OCI-LY7 (cell line): ENCODE results near the gene HMGXB4.

Source experiments
- CTCF ChIP-seq: fragments of 200-600 bp; sonication (generic); conservative IDR thresholded peaks from 2 replicates; pipeline ENCODE4 v1.5.1; 2014; ENCODE audit warnings: mild to moderate bottlenecking, antibody characterized with exemption, low read length, moderate library complexity, mixed read lengths
- EZH2phosphoT487 ChIP-seq: fragments of 200-600 bp; sonication (generic); IDR thresholded peaks from 2 replicates; pipeline ENCODE4 v1.6.1; 2018; ENCODE audit warnings: low read depth, borderline replicate concordance, mild to moderate bottlenecking, mixed run types, antibody characterized with exemption, low read length, moderate library complexity, mixed read lengths

DNA sequence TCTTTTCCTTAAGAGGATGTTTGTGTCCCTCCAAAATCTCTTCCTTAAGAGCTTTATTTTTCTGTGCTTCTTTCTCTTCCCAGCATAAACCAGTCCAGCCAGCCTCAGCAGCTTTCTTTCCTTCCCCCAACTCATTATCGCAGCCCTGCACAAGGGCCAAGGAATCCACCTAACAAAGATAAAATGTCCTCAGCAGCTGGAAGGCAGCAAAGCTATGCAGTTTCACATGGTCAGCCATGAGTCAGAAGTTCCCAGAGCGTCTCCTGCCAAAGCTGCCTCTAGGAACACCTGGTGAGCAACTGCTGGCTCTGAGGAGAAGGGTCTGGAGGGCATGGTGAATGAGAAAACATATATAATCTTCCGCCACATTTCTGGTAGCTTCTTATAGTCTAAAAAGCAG is 45.3 kb upstream of the HMGXB4 start:
- TF ChIP-seq CTCF, result no peak
- no peak for TF ChIP-seq EZH2phosphoT487
